Cardiac muscle cell (in vitro differentiated cells and primary cell): ENCODE measurements around the gene CDH18. TPM values are rescaled to one million over a fixed set of nuclear protein-coding genes. Genes with fewer than 3 reads are reported as not detected.

Experiments used
- DNase-seq, 2 donors: peaks; one replicate each; pipeline versions ENCODE4 v3.0.0 to v3.0.0-alpha.2; 2010 to 2017; ENCODE audit warnings: low read depth in 1 of 2, low spot score in 1 of 2
- H3K27ac ChIP-seq: fragments of 200-600 bp; sonication (generic); 2 replicates; pipeline ENCODE4 v1.5.1; 2016
- H3K27me3 ChIP-seq: fragments of 200-600 bp; sonication (generic); 2 replicates; pipeline ENCODE4 v1.6.0; 2016; ENCODE audit warnings: control low read depth
- H3K36me3 ChIP-seq: fragments of 200-600 bp; sonication (generic); 2 replicates; pipeline ENCODE4 v1.5.1; 2016; ENCODE audit warnings: control low read depth
- H3K4me1 ChIP-seq: fragments of 200-600 bp; sonication (generic); 2 replicates; pipeline ENCODE4 v1.8.1; 2017; ENCODE audit warnings: low read depth, mild to moderate bottlenecking, mixed run types
- H3K4me3 ChIP-seq: fragments of 200-600 bp; sonication (generic); 2 replicates; pipeline ENCODE4 v1.5.1; 2016; ENCODE audit warnings: mild to moderate bottlenecking
- H3K9me3 ChIP-seq: fragments of 200-600 bp; sonication (generic); 2 replicates; pipeline ENCODE4 v1.5.1; 2017; ENCODE audit warnings: low read depth, mild to moderate bottlenecking, control low read depth
- CTCF ChIP-seq: IDR thresholded peaks from 2 replicates; pipeline ENCODE4 v1.5.1; 2012; ENCODE audit warnings: low read depth, mild to moderate bottlenecking, low read length
- polyA plus RNA-seq: library from polyadenylated mRNA; unstranded; fragments of >200 nt; fragmentation: Nextera tagmentation; extraction: Ambion mirVana; gene quantifications from 2 replicates; pipeline ENCODE4 v1.2.1, GENCODE V29; 2016
- total RNA-seq: library from RNA; depleted of rRNA; stranded (reverse); fragments of >200 nt; gene quantifications from 2 replicates; pipeline ENCODE4 v1.2.3, GENCODE V29; 2016

Gene CDH18
- total and polyA plus RNA-seq, 2 experiments from 2014 or later = 0.21 to 1.2 TPM

- no peak overlapping the region for H3K27ac ChIP-seq
Measured at GRCh38 chr5:19546521-19546920, 441.5 kb downstream of the CDH18 start.

GRCh38 chr5:19538607-19539006 lies 449.4 kb downstream of the CDH18 start:
- no peaks in the 10 kb centered on the region for H3K27me3 ChIP-seq
- H3K27ac ChIP-seq = no peak overlapping the region
- no peak for DNase-seq
- no peaks in the 10 kb centered on the region for H3K4me1 ChIP-seq
- no peaks in the 10 kb centered on the region for H3K36me3 ChIP-seq
- H3K4me3 ChIP-seq = no peak overlapping the region
- no peak for TF ChIP-seq CTCF
- H3K9me3 ChIP-seq = no peaks in the 10 kb centered on the region

More at GRCh38 chr5:19546521-19546920, 441.5 kb downstream of the CDH18 start:
- H3K27me3 ChIP-seq = no peaks in the 10 kb centered on the region
- no peak overlapping the region for H3K4me3 ChIP-seq
- DNase-seq = no peak
- H3K9me3 ChIP-seq = no peaks in the 10 kb centered on the region
- no peak for TF ChIP-seq CTCF
- no peaks in the 10 kb centered on the region for H3K36me3 ChIP-seq
- H3K4me1 ChIP-seq = no peaks in the 10 kb centered on the region

- no peak overlapping the region for H3K27ac ChIP-seq
- H3K36me3 ChIP-seq = no peaks in the 10 kb centered on the region
- TF ChIP-seq CTCF = no peak
- no peaks in the 10 kb centered on the region for H3K27me3 ChIP-seq
- no peak overlapping the region for H3K4me3 ChIP-seq
- DNase-seq = no peak
- no peaks in the 10 kb centered on the region for H3K9me3 ChIP-seq
- no peaks in the 10 kb centered on the region for H3K4me1 ChIP-seq
Measured at GRCh38 chr5:19536387-19536786, 451.6 kb downstream of the CDH18 start.

- TF ChIP-seq CTCF = no peak
- H3K4me3 ChIP-seq = no peak overlapping the region
- DNase-seq = no peak
- H3K36me3 ChIP-seq = no peaks in the 10 kb centered on the region
- no peaks in the 10 kb centered on the region for H3K4me1 ChIP-seq
- no peaks in the 10 kb centered on the region for H3K9me3 ChIP-seq
- no peak overlapping the region for H3K27ac ChIP-seq
- H3K27me3 ChIP-seq = no peaks in the 10 kb centered on the region
Measured at GRCh38 chr5:19534751-19535150, 453.2 kb downstream of the CDH18 start.

- H3K27ac ChIP-seq = no peak overlapping the region
- no peak for TF ChIP-seq CTCF
- H3K4me3 ChIP-seq = no peak overlapping the region
- no peaks in the 10 kb centered on the region for H3K9me3 ChIP-seq
- no peaks in the 10 kb centered on the region for H3K36me3 ChIP-seq
- no peaks in the 10 kb centered on the region for H3K27me3 ChIP-seq
- no peak for DNase-seq
- H3K4me1 ChIP-seq = no peaks in the 10 kb centered on the region
Measured at GRCh38 chr5:19532936-19533335, 455.1 kb downstream of the CDH18 start.

GRCh38 chr5:19531374-19531952 lies 456.5 kb downstream of the CDH18 start:
- TF ChIP-seq CTCF = no peak
- DNase-seq = no peak
- Histone ChIP-seq H3K27me3 (no peaks in the 10 kb centered on the region), H3K27ac (no peak overlapping the region), H3K36me3 (no peaks in the 10 kb centered on the region), H3K4me1 (no peaks in the 10 kb centered on the region), H3K4me3 (no peak overlapping the region), H3K9me3 (no peaks in the 10 kb centered on the region)
